Fibroblast of pulmonary artery (primary cell): ENCODE results near the gene PPP1CC.
"Not testable (repeated sequence)": the region's sequence is repeated elsewhere in the genome, so short reads cannot be mapped to it uniquely, and the experiment has no call there.

Source experiments
- DNase-seq: peaks from one replicate; pipeline ENCODE4 v3.0.0-alpha.2; 2010; ENCODE audit warnings: low read depth
- H3K4me3 ChIP-seq: replicated peaks from 2 replicates; pipeline ENCODE4 v1.5.1; 2011; ENCODE audit warnings: low read depth, mild to moderate bottlenecking, control low read depth, low read length, moderate library complexity
- TF ChIP-seq, protein P1 (sequence below): IDR thresholded peaks from 2 replicates; pipeline ENCODE4 v1.5.1; 2011; ENCODE audit warnings: mild to moderate bottlenecking, control low read depth, low read length, inconsistent platforms; ENCODE audit errors: missing control alignments

Gene PPP1CC

DNA sequence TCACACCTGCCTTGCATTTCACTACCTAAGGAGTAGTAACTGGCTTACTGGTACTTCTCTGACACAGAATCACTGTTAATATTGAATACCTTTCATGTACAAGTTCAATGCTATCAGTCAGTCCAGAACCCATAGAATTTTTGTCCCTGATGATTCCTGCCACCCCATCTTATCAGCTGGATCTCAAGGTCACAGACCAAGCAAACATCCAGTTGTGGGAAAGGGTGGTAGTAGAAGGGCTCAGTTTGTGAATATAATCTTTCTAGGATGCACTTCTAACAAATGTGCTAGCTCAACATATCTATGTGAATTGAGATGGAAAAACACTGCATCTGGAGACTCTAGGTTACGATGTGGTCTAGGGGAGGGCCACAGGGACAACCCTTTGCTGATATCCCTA lies 14.1 kb downstream of the PPP1CC start:
- no peak overlapping the region for H3K4me3 ChIP-seq
- DNase-seq: no peak
- TF ChIP-seq, protein P1, sequence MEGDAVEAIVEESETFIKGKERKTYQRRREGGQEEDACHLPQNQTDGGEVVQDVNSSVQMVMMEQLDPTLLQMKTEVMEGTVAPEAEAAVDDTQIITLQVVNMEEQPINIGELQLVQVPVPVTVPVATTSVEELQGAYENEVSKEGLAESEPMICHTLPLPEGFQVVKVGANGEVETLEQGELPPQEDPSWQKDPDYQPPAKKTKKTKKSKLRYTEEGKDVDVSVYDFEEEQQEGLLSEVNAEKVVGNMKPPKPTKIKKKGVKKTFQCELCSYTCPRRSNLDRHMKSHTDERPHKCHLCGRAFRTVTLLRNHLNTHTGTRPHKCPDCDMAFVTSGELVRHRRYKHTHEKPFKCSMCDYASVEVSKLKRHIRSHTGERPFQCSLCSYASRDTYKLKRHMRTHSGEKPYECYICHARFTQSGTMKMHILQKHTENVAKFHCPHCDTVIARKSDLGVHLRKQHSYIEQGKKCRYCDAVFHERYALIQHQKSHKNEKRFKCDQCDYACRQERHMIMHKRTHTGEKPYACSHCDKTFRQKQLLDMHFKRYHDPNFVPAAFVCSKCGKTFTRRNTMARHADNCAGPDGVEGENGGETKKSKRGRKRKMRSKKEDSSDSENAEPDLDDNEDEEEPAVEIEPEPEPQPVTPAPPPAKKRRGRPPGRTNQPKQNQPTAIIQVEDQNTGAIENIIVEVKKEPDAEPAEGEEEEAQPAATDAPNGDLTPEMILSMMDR: no peak

DNA sequence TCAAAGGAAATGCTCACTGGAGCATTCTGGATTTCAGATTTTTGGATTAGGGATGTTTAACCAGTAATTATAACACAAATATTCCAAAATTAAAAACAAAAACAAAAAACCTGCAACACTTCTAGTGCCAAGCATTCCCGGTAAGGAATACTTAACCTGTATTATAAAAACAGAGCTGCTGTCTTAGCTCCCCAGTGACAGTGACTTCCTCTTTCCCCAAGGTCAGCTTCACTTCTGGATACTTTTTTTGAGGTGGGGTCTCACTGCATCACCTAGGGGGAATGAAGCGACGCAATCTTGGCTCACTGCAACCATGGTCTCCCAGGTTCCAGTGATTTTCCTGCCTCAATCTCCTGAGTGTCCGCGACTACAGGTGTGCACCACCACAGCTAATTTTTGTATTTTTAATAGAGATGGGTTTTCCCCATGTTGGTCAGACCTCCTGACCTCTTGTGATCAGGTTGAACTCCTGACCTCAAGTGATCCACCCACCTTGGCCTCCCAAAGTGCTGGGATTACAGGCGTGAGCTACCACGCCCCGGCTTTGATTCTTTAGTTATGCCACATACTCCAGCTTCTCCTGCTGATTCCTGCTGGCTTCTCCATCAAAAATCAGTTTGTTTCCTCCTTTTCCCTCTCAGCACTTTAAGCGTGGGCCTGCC lies 15.9 kb downstream of the PPP1CC start:
- no peak overlapping the region for H3K4me3 ChIP-seq
- TF ChIP-seq, protein P1: no peak
- DNase-seq: no peak

DNA sequence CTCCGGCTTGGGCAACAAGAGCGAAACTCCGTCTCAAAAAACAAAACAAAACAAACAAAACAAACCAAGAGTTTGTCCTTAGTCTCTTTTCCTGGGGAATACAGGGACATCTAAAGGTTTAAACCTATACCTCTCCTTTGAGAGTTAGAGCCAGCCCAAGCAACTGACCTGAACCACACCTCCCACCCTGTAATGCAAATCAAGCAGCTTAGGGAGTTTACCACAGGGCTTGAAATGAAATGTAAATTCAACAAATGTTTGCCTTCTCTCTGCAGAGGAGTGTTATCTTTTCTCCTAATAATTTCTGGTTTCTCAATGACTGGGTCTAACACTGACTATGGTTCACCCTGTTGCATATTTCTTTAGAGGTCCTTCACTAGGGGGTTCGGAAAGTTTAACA lies 16.7 kb downstream of the PPP1CC start:
- DNase-seq: no peak
- TF ChIP-seq, protein P1: no peak
- no peak overlapping the region for H3K4me3 ChIP-seq

- TF ChIP-seq, protein P1: no peak
- no peak overlapping the region for H3K4me3 ChIP-seq
- no peak for DNase-seq
These were observed 17.4 kb downstream of the PPP1CC start for GRCh38 chr12:110725267-110725666.

- DNase-seq, H3K4me3 ChIP-seq: not testable (repeated sequence)
These were observed 19.8 kb downstream of the PPP1CC start for GRCh38 chr12:110722892-110723291.

DNA sequence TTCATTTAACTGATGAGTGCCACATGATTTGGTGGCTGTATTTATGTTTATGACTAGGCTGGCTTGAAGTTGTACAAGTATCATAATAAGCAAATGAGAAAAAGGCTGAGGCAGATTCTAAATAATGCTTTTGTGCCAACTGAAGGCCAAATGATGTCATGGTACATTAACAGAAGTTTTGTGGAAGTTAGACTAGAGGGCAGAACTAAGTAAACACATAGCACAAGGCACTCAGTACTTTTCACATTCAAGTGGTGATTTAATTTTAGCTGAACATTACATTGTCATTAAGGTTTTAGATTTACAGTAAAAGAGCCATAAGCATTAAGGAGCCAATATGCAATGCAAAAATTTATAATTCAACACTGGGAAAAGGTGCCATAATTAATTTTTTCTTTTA lies 21.1 kb downstream of the PPP1CC start:
- DNase-seq: no peak
- TF ChIP-seq, protein P1: no peak
- H3K4me3 ChIP-seq: no peak overlapping the region

DNA sequence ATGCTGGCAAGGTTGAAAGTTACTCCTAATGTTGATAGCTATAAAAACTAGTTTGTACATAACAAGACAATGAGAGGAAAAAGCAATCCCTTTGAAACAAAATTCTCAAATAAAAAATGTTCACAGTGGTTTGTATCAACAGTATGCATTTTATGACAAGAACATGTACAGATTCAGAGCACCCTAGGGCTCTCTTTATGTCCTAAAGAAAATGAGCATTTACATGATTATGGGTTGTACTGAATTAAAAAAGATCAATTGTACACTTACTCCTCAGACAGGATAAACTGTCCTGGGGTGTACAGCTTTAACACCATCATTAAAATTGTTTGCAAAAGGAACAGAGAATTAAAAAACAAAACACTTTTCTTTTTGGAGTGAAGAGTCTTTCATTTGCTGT lies 22.2 kb downstream of the PPP1CC start:
- TF ChIP-seq, protein P1: no peak
- no peak for DNase-seq
- no peak overlapping the region for H3K4me3 ChIP-seq
